ENCODE measurements around the gene CALY.

- TF ChIP-seq CTCF (IDR thresholded peaks at IDR 0.05) (no peak), ZFX (IDR thresholded peaks at IDR 0.05; ENCODE audit: borderline replicate concordance) (no peak)
Measured at GRCh38 chr10:133361227-133361626, 24.5 kb upstream of the CALY start.

Data from 22Rv1 (cell line).